Measurements from ENCODE around the gene TSC22D3.
"Not testable (repeated sequence)": the region's sequence is repeated elsewhere in the genome, so short reads cannot be mapped to it uniquely, and the experiment has no call there.

TSC22D3 gene

DNA sequence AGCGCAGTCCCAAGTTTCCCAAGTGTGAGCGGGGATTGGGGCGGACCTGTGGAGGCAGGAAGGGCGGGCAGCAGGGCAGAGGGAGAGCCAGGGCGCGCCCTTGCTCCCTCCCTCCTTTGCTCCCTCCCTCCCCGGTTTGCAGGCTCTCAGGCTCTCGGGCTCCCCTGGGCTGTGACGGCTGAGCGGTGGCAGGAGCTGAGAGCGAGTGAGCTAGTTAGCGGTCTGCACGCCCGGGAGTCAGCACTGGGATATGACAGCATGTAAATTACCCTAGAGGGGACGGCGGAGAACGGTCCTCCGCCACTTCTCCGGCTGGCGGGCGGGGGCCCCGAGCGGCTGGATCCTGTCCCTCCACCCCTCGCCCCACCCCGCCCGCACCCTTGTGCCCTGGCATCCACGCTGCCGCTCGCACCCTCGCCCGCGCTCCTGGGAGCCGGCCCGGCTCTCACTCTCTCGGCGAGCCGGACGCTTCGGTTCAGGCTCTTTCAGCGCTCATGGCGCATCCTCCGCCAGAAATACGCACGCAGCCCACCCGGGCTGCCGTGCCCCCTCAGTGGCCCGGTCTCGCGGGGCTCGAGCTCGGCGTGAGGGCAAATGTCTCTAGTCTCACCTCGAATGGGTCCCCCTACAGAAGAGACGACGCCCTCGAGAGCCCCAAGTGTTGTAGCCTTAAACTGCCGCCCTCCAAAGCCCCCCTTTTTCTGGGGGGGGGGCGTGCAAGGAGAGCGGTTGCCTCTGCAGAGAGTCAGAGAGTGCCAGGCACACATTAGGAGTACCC is at the start of gene TSC22D3:
TSC22D3 (minus strand) TSS at position 54 of the 778 bp plus-strand sequence. CDS start 368 bp downstream, outside the sequence.
- DNase-seq (ENCODE audit: low read depth in 2 of 2): peak; percentile 8 to 35

DNA sequence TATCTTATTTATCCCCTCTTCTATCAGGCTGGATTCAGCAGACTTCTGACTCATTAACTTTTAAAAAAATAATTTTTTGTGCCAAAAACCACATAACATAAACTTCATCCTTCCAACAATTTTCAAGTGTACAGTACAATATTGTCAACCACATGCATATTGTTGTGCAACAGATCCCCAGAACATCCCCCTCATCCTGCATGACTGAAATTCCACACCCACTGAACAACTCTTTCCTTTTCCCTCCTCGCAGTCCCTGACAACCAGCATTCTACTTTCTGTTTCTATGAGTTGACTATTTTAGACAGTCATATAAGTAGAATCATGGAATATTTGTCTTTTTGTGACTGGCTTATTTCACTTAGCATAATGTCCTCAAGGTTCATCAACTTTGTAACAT is 47.9 kb upstream of the TSC22D3 start:
- DNase-seq (ENCODE audit: low read depth in 2 of 2): no peak

DNA sequence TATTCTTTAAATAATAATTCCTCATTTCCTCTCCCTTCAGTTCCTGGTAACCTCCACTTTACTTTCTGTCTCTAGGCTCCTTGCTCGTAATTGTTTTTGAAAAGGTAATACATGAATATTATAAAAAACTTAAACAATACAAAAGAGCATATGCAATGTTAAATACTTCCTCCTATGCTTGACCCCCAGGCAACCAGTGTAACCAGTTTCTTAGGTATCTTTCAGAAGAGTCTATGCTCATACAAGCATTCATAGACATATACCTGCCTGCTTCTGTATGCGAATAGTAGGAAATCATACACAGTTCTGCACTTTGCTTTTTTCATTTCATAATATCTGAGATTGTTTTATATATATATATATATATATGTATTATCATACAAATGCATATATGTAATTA is 47.5 kb upstream of the TSC22D3 start:
- no peak for DNase-seq (ENCODE audit: low read depth in 2 of 2)

DNA sequence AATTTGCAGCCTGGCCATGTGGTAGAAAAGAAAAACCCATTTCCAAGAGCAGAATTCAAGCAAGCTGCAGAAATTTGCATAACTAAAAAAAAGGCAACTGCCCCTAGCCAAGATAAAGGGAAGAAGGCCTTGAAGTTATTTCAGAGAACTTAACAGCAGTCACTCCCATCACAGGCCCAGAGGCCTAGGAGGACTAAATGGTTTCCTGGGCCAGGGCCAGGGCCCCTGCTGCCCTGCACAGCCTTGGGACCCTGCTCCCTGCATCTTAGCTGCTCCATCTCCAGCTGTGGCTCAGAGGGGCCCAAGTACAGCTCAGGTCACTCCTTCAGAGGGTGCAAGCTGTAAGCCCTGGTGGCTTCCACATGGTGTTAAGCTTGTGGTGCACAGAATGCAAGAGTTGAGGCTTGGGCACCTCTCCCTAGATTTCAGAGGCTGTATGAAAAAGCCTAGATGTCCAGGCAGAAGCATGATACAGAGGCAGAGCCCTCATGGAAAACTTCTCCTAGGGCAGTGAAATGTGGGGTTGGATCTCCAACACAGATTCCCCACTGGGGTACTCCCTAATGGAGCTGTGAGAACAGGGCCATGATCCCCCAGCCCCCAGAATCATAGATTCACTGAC is 43.4 kb upstream of the TSC22D3 start:
- no peak for DNase-seq (ENCODE audit: low read depth in 2 of 2)

DNA sequence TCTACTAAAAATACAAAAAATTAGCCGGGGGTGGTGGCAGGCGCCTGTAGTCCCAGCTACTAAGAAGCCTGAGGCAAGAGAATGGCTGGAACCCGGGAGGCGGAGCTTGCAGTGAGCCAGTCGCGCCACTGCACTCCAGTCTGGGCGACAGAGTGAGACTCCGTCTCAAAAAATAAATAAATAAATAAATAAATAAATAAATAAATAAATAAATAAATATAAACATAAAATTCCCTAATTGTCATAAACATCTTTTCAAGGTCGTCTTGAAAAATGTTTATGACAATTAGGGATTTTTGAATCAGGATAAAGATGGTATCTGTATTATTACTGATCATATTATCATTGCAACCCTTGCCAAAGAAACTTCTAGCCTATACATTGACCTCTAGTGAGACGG is 34.5 kb upstream of the TSC22D3 start:
- DNase-seq (ENCODE audit: low read depth in 2 of 2): not testable (repeated sequence)

DNA sequence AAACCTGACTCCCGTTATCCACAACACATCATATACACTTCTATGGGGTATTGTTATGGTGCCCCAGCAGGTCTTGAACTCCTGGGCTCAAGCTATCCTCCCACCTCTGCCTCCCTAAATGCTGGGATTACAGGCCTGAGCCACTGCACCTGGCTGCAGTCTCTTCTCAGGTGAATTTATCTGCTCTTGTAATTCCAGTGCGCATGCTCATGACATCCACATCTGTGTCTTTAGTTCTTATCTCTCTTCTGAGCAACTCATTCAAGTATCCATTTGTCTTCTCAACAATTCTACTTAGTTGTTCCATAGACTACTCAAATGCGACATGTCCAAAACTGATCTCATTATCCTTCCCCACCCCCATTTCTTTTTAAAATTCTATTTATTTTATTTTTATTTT is 29.6 kb upstream of the TSC22D3 start:
- no peak for DNase-seq (ENCODE audit: low read depth in 2 of 2)

DNA sequence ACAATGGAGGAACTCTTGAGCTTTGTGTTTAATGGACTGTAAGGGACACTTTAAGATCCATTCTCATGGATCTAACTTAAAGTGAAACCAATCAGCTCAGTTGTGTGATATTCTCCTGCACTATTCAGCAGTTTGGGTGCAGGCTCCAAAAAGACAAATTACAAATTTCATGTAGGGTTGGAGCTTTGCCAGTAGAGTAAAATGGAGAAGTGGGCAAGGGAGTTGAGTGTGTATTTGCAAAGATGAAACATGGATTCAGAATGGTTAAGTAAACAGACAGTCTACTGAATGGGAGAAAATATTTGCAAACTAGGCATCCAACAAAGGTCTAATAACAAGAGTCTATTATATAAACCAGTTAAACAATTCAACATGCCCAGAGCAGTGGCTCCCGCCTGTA is 28.8 kb upstream of the TSC22D3 start:
- DNase-seq (ENCODE audit: low read depth in 2 of 2): no peak

DNA sequence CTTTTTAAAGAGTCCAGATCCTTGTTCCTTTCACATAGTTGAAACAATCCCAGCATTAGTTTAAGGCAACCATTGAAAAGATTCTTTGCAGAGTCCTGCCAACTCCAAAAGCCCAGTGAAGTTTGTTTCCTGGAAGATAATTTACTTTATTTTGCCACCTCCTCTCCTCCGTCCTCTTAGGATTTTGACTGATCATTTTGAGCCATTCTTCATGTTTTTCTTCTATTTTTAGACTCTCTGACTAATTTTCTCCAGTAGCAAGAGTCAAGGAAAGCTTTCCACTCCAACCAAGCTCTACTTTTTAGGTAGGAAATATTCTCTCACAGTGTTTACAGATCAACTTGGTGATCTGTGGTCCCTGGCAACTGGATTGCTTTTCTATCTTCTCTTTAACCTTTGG is 12.2 kb upstream of the TSC22D3 start:
- DNase-seq (ENCODE audit: low read depth in 2 of 2): no peak

DNA sequence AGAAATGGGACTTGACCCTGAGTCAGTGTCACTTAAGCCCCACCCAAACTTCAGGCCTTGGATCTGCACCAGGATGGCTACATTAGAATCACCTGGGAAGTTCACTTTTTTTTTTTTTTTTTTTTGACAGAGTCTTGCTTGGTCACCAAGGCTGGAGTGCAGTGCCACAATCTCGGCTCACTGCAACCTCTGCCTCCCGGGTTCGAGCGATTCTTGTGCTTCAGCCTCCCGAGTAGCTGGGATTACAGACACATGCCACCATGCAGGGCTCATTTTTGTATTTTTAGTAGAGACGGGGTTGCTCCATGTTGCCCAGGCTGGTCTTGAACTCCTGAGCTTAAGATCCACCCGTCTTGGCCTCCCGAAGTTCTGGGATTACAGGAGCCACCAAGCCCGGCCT is 4.9 kb upstream of the TSC22D3 start:
- DNase-seq (ENCODE audit: low read depth in 2 of 2): no peak

DNA sequence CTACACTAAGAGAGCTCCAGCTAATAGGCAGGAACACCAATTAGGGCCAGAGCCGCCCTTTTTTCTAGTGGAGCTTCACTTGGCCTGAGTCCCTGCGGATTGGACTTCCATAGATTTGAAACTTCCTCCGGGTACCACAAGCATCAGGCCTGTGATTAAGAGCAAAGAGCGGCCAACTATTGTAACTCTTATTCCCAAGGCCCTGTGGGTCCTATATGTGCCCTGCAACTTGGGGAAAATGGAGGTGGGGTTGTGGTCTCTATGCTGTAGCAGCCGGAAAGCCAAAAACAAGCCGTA is 1.9 kb upstream of the TSC22D3 start, which contains the start of gene NCBP2L:
NCBP2L (plus strand) TSS at position 198 of the 297 bp plus-strand sequence. CDS start 16,488 bp downstream, outside the sequence.
- DNase-seq (ENCODE audit: low read depth in 2 of 2): no peak

DNA sequence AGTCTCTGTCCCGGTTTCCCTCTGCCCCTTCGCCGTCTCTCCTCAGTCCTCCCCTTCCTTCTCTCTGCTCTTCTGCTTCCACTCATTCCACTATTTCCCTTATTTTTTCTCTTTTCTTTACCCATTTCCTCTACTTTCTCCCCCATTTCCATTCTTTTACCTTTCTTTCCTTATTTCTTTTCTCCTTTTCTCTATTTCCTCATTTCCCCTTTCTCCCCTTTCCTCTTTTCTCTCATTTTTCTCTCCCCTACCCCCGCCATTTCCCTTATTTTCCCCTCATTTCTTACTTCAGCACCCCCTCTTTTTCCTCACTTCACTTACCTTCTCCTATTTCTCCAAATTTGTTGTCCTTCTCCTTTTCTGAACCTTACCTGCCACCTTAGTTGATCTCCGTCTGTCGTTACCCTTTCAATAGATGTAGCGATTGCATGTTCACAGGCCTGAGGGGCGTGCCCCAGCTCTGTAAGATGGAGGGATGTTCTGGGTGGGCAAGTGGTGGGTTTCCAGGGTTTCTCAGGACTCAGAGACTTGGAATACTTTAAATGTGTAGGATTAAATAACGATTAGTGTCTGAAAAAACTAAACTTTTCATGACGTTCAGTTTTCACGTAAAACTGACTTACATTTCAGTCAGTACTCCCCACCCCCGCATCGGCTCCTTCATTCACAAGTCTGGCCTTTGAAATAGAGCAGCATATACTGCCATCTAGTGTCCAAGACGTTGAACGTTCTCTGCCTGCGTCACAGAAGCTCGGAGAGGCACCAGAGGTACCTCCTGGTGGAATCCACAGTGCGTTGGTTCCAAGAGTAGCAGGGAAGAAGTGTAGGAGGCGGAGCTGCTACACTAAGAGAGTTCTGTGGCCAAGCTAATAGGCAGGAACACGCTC is 1.3 kb upstream of the TSC22D3 start:
- peak; percentile 38 to 61 for DNase-seq (ENCODE audit: low read depth in 2 of 2)

DNA sequence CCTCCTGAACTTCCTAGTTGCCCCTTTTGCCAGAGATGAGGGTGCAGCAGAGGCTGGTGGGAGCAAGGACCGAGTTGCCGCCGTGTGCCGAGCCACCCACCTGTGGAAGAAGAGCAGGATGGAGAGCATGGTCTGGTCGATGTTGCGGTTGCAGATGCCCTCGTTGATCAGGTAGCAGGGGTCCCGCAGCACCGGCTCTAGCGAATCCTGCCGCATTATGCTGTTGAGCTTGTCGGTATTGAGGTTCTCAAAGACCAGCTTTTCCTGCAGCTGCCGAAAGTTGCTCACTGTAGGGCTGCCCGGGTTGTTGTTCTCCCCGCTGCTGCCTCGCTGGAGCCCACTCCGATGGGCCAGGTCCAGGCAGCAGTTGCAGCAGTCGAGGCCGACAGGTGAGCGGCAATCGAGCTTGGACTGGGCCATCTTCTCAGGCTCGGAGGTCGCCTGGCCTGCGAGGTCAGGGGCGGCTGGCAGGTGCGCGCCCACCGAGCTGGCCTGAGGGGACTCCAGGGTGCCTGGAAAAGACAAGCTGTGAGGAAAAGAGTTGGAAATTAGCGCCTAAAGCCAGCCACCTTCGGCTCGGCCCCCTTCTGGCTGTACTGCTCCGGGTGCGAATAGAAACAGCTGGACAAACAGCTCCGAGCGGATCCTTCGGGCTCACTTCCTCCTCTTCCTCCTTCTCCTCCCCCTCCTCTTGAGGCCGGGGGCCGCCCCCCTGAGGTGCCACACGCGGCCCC is 420 bp downstream of the TSC22D3 start:
- DNase-seq (ENCODE audit: low read depth in 2 of 2): no peak

DNA sequence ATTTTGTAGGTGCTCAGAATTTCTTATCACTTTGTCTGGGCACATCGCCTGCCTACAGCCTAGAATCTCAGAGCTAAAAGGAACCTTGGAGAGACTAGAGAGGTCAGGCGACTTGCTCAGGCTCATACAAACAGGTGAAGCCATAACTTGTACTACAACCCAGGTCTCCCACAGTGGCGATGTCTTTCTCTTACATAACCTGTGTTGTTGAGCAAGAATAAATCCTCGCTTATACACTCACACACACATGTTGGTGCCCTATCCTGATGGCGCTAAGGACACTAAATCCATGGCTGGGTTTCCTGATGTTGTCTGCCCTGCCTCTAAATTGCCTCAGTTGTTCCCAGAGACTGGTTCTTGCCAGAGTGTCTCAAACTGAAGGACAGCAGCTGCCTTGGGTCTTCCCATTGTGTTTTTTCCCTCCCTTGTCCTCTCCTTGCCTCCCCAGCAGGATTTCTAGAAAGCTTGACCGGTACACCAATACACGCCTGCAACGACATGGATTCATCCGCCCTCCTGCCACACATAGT is 1.6 kb downstream of the TSC22D3 start:
- DNase-seq (ENCODE audit: low read depth in 2 of 2): no peak

DNA sequence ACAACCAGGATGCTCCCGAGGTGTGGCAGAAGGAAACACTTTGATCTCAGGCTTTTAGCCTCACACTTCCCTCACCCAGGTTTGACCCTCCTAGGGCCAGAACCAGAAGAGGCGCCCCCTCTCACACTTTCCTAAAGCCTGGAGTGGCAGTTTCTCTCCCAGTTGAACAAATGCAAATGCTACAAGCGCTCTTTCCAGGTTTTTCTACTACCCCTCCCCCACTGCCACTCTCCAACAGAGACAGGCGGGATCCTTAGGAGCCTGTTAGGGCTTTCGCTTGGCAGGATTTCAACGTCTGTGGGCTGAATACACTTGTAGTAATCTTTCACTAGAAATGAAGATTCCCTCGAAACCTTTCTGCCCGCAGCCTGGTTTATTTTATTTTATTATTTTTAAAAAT is 2.4 kb downstream of the TSC22D3 start:
- DNase-seq (ENCODE audit: low read depth in 2 of 2): no peak

DNA sequence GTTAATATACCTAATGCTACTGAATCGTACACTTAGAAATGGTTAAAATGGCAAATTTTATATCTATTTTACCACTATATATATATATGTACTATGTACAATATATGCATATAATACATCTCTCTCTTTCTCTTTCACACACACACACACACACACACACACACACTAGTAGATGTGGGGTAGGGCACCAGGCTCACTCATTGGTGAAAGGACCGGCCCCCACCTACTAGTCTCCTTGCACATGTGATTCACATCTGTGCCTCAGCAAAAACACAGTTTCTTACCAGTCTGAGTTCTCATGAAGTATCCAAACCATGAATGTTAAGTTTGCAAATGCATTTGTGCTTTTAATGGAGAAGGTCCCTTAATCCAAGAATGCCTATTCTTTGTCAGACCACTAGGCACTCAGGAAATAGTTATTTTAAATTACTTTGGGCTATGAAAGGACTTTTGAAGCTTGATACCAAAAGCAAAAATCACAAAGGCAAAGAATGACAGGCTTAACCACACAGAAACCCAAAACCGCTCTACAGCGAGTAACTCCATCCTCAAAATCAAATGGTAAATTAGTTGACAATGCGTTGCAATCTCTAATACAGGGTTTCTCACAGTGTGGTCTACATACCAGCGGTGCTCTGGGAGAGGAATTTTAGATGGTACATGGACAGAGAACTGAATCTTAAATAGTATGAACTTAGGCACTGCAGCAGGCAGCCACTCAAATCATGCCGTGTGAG is 5.8 kb downstream of the TSC22D3 start:
- no peak for DNase-seq (ENCODE audit: low read depth in 2 of 2)

DNA sequence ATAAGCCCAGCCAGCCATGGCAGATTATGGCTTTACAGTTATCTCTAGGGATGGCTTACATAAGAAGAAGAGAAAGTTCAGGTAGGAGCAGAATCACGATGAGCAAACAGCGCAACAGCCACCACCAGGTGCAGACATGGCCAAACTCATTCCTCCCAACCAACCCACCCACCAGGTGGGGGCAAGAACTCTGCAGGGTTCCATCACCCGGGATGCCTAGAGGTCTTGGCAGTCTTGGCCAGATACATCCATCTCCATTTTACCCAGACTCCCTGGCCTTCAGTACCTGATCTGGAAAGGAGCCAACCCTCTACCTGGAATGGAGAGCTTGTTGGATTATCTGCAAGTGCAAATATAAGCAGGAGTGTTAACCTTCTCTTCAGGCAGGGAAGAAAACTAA is 7.5 kb downstream of the TSC22D3 start:
- DNase-seq (ENCODE audit: low read depth in 2 of 2): no peak

DNA sequence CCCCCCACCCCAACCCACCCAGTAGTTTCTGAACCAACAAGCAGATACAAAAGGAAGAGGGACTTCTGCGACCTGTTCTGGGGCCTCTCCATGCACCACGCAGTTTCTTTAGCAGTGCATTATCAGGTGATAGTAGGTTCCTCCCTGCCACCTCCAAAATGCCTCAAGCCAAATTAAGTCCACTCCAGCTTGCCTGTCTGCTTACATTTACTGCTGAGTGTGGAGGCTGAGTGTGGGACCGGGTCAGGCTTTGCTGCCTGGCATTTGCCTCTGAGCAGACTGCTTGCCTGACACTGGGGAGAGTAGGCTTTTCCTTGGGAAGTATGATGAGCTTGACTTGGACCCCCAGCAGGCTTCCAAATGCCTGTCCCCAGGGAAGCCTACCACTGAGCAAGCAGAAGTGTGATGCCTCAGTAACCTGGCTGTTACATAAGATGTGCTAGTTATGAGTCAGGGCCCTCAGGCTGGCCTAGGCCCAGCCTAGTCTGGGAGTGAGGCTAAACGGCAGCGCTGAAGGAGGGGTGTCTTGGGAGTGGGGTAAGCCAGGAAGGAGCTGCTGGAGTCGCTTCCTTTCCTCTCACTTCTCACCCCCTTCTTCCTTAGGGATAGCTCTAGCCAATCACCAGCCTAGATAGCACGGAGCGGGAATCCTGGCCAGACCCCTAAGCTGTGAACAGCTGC is 9.0 kb downstream of the TSC22D3 start:
- DNase-seq (ENCODE audit: low read depth in 2 of 2): no peak

DNA sequence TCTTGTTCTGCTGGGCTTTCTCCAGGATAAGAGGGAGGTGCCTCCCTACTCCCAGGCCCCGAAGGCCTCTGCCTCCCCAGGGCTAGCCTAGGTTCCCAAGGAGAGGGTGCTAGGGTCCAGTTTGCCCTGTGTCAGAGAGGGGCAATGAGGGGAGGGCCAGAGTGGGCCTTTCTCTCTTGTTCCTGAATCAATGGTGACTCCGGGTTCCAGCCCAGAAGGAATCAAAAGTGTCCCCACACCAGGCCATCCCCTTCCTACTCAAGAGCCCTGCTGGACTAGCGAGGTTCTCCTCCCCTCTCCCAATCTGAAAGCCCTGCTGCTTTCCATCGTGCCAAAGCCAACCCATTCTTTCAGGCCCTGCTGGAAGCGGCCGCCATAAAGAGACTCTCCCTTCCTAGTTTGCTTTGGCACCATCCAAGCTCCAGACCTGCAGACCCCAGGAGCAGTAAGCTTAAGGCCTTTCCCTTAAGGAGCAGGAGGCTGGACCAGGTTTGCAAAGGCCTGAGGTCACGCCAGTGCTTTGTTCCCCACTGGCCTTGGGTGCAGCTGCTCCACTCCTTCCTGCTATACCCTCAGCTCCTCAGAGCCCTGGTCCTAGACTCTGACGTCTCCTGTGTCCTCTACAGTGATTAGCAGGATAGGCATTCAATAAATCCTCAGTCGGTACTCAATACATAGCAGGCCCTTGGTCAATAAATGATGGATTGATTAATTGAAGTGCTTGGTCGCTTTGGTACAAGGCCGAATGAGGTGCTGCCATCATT is 10.6 kb downstream of the TSC22D3 start:
- DNase-seq (ENCODE audit: low read depth in 2 of 2): no peak

DNA sequence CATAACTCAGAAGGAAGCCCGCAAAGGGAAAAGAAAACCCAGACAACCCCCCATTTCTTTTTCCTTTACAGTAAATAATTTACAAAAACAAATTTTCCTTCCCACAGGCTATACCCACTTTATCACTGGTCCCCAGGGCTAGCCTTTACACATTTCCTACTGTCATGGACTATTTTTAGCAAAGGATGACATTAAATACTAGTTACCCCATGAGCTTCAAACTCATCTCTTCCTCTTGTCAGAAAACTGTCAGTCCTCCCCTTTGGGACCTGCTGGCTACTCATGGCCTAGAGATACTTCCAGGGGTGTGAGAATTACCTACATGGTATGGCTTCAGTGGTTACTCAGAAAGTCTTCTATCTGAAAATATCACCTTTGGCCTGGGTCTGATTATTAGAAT is 11.9 kb downstream of the TSC22D3 start:
- no peak for DNase-seq (ENCODE audit: low read depth in 2 of 2)
